Myocyte (in vitro differentiated cells): ENCODE results near the gene HLCS. TPM values are rescaled to one million over a fixed set of nuclear protein-coding genes. Genes with fewer than 3 reads are reported as not detected.

Experiments used
- DNase-seq: peaks from one replicate; pipeline ENCODE4 v3.0.0-alpha.2; 2012; ENCODE audit warnings: low read depth
- total RNA-seq: library from RNA; depleted of rRNA; stranded (reverse); fragments of >200 nt; gene quantifications from 2 replicates; pipeline ENCODE4 v1.2.3, GENCODE V29; 2014

The HLCS gene
- total RNA-seq, 1 donor from 2014 or later = 32.5 TPM

GRCh38 chr21:36851121-36851520, 115.3 kb downstream of the HLCS start:
- DNase-seq = no peak

DNA sequence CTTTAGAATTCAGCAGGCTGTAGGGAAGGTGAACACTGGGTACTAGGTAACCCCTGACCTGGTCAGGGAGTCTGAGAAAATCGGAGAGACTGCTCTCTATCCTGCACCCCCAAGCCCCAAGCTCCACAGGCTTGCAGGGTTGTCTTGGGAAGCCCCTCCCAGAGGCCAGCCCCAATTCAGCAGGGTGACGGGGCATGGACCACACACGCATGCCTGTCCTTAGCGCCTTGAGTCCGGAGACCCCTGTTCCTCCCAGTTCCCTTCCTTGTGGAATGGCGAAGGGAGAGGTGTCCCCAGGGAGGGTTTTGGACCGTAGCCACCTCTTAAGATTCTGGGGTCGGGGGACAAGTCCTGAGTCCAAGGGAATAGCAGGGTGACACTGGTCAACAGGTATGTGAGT, 116.1 kb downstream of the HLCS start:
- no peak for DNase-seq

DNA sequence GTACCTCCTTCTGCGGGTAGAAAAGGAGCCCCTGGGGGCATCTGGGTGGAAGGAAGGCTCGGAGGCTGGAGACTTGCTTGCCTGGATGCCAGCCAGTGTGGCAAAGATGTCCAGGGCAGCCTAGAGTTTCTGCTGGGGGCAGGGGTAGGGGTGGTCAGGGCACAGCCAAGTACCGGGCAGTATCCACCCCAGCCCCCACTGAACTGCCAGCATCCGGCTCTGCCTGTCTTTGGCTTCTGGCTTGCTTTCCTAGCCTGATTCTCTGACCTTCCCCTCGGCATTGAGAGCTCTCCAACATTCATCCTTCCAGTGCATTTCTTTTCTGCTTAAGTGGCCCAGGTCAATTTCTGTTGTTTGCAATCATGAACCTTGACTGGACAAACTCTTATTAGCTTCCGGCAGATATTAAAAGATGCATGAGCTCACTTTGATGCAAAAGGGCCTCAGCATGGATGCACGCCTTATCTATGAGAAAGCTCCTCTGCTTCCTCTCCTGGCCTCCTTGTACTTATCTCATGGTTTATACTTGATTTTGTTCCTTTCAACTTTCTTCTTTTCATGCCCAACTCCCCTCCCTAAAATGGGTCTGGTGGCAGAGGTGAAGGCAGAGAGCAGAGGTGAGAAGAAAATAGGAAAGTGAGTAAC, 116.9 kb downstream of the HLCS start:
- DNase-seq = no peak

GRCh38 chr21:36848730-36849274, 117.7 kb downstream of the HLCS start:
- DNase-seq = no peak

DNA sequence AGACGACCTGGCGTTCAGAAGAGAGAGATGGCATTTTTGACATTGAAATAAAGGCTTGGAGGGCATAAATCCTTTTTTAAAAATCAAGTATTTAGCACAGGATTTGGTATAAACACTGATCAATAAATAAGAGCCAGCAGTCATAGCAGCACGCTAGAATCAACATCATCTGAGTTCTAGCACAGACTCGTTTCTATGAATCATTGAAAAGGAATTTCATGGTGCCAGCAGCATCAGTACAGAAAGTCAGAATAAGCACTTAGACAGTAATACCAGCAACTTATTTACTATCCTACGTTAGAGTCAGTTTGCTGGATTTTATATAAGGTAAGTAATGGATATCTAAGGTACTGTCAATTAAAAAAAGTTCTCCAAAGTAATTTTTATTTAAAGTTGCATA, 119.3 kb downstream of the HLCS start:
- peak; percentile 71 for DNase-seq

DNA sequence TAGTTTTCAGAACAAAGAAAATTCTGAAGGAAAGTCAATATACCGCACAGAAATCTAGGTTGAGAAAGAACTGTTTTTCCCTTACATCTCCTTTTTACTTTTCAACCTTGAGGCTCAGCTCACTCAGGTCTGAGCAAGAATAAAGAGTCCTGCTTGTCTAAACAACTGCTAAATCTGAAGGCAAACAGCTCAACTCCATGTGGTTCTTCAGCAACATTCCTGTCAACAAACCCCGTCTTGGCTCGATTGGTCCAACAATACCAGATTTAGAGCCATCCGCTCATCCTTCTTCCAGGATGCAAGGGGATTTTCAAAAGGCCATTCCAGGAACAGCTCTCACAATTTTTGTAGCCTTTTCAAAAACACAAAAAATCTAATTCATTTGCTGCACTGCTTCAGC, 119.8 kb downstream of the HLCS start:
- no peak for DNase-seq

DNA sequence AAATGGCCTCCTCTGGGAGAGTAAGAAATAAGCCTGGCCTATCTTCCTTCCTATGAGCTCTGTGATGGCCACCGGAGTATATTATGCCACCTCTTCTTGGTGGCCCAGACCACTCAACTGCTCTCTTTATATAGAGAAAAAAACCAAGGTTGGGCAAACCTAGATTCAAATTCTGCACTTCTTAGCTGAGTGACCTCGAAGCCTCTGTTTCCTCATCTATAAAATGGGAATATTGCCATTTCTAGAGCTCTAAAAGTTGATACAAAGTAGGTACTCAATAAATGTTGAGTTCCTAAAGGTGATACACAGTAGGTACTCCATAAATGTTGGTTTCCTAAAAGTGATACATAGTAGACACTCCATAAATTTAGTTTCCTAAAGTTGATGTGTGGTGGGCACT, 120.7 kb downstream of the HLCS start:
- no peak for DNase-seq

DNA sequence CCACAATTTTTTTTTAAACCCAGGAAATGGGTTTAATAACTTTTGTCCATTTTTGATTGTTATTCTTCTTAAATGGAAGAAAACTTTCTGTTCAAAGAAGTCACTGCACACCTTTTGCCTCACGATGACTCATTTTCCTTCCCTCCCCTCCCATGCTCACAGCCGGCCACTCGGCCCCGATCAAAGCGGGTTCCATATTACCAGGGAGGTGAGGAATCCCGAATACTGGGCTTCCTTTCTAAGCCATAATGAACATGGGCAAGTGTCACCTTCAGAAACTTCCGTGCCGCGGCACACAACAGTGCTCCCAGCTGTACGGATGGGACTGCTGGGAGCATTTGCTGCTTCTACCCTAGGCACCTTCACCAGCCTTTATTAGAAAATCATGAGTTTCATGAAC, 121.4 kb downstream of the HLCS start:
- no peak for DNase-seq

GRCh38 chr21:36841866-36842265, 124.6 kb downstream of the HLCS start:
- DNase-seq = no peak

GRCh38 chr21:36839735-36840134, 126.7 kb downstream of the HLCS start:
- no peak for DNase-seq

DNA sequence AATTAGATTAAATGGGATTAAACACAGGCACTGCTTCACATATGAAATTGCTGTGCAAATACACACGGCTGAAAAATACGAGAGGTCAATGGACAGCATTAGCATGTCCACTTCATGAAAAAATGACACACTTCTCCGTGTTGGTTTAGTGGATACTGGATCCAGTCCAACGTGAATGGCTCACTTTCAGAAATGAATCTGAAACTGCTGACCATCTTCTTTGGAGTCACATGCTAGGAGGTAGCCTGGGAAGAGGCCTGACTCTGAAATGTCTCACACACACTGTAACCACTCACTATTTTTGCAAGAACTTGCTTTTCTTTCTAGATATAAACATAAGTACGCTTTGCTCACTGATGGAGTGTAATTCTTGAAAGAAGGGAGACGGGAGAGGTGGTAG, 127.3 kb downstream of the HLCS start:
- DNase-seq = peak; percentile 58

DNA sequence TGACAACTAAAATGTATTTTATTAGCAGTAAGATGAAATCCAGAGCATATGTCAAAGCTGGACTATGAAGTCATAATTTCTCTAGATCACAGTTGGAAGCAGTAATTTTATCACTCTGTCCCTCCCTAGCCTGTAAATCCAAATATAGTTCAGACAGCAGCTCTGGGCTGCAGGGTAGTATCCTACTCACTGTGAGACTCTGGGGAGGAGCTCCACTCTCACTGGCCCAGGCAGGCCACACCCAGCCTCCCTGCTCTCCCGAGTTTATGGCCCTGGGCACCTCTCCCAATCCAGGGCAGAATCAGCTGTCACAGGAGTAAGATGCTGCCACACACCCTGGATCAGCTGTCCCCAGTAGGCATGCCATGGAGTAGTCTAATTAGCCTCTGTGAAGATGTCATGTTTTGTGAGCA, 131.1 kb downstream of the HLCS start:
- DNase-seq = peak; percentile 99

GRCh38 chr21:36834192-36834591, 132.3 kb downstream of the HLCS start:
- DNase-seq = no peak

GRCh38 chr21:36830100-36830499, 136.4 kb downstream of the HLCS start:
- no peak for DNase-seq

GRCh38 chr21:36828891-36829515, 137.5 kb downstream of the HLCS start:
- peak; percentile 12 for DNase-seq

DNA sequence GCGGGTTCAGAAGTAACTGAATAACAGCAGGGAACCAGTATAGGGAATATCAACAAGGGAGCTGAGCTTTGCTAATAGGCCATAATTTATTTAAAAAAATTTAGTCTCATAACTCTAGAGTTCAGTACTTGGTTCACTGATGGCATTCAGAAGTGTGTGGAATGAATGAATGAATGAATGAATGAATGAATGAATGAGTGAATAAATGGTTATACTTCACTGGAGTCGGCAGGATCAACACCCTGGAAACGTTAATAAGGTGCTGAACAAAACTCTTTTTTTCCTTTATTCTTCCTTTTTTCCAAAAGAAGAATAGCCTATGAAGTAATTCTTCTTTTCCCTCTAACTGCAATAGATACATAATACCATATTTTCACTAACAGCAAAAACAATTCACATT, 138.3 kb downstream of the HLCS start:
- DNase-seq = no peak

- DNase-seq = no peak
Observed at GRCh38 chr21:36825658-36826057, 140.8 kb downstream of the HLCS start.

GRCh38 chr21:36821032-36821299, 145.5 kb downstream of the HLCS start:
- DNase-seq = no peak

DNA sequence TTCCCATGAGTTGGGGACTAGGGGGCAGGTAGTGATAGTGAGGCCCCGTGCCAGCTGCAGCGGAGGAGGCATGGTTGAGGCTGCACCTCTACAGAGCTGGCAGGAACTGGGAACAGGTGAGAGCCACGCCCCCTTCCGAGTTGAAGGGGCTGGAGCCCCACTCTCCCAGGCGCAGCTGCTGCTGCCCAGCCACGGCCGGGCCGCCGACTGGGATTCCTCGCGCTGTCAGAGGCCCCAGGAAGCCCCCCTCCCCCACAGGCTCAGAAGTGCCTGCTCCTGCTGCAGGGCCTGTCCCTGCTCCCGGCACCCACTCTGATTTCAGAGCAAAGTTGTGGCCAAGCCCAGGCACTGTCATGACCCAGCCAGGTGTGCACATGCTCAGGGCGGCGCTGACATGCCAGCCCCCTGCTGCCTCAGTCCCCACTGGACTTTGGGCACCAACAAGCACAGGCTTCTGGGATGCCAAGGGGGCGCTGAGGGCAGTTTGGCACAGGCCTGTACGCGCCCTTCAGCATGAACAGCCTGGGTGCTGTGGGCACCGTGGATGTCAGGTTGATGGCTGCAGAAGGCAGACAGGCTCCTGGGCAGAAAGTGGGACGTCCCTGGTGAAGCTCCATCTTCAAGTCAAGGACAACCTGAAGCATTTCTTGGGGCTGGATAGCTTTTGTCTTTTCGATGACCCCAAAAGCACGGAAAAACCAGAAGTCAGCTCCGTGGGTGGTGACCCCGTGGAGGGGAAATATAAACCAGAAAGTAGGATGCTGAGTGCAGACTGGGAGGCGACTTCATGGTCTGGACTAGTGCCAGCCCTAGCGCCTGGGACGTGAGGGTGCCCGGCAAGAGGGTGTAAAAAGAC, 146.1 kb downstream of the HLCS start:
- DNase-seq = peak; percentile 28

- no peak for DNase-seq
Observed at GRCh38 chr21:36817732-36818450, 148.6 kb downstream of the HLCS start.

DNA sequence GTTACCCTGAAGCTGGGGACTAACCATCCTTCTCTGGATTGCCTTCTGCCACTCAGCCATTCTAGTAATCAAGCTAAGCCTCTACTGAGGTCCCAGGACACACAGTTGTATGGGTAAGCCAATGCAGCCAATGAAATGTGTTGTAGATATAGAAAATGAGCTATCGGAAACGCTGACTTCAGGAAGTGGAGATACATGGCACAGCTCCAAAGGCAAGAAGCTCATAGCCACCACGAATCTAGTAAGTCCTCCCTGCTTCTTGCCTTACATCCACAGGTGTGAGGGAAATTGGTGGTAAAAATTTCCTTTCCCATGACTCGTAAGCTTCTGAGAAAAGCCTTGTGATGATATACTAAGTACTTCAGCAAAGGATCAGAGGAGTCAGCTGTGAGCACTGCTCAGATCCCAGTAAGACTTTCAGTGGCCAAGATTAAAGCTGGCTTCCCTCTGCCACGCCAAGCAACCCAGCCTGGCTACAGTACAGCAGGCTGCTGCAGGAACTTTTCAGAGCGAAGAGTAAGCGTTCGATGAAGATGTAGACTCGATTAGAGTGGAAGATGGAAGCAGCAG, 149.8 kb downstream of the HLCS start:
- peak; percentile 35 for DNase-seq
